Skeletal muscle cell (primary cell): ENCODE results near the gene MRPL51.

Source experiments
- DNase-seq: peaks from one replicate; pipeline ENCODE4 v3.0.0-alpha.2; 2010; ENCODE audit warnings: low read depth
- H3K4me3 ChIP-seq: 2 replicates; pipeline ENCODE4 v1.5.1; 2011; ENCODE audit warnings: low read depth, mild to moderate bottlenecking, control low read depth, low read length, moderate library complexity

MRPL51 gene

GRCh38 chr12:6465467-6466183 is 27.4 kb downstream of the MRPL51 start:
- no peak overlapping the region for H3K4me3 ChIP-seq
- DNase-seq: no peak

DNA sequence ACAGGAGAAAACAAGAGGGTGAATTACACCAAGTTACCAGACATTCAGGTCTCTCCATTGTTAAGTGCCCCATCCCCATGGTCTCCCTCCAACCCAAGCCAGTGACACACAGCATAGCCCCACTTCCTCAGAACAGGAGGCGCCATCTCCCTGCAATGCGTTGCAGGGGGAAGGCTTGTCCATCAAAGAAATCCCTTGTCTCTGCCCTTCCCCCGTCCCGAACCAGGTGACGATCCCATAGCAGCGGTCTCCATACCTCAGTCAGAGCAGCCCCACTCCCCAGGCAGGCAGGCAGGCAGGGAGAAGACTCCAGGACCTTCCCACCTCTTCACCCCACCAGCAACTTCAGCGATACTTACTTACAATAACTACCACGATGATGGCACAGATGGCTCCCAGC is 28.5 kb downstream of the MRPL51 start:
- DNase-seq: no peak
- H3K4me3 ChIP-seq: no peak overlapping the region

GRCh38 chr12:6463858-6464257 is 29.2 kb downstream of the MRPL51 start:
- DNase-seq: no peak
- no peak overlapping the region for H3K4me3 ChIP-seq

GRCh38 chr12:6463216-6463615 is 29.8 kb downstream of the MRPL51 start:
- DNase-seq: no peak
- no peak overlapping the region for H3K4me3 ChIP-seq

DNA sequence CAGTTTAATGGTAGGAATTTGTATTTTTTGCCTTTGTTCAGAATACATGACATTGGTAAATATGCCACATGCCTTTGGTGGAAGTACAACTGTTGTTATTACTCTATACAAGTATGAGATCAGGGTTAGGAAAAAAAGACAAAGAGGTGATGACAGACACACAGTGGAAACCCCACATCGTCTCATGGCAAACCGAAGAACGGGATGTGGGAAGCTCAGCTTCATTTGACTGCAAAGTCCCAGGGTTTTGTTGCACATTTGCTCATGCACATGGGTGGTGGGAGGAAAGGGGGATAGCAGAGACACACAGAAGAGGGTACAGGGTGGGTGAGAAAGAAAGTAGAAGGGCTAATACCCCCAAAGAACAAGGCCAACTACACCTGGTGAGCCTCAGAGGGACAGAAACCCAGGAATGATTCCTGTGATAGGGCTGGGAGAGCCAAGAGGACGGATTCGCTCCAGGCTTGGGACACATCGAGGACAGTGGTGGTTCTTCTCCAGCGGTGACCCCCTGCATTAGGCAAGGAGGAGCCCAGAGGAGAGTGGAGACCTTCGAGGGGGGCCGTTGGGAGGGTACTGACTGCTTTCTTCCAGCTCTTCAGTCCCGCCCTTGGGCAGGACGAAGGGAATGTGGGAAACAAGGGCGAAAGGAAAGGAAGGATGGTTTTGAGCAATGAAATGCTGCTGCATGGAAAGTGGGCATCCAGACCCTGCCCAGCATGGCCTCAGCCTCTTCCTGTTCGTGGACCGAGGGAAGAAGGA is 30.6 kb downstream of the MRPL51 start:
- no peak for DNase-seq
- H3K4me3 ChIP-seq: no peak overlapping the region

GRCh38 chr12:6461401-6462233 is 31.4 kb downstream of the MRPL51 start:
- no peak overlapping the region for H3K4me3 ChIP-seq
- no peak for DNase-seq

GRCh38 chr12:6460751-6461371 is 32.2 kb downstream of the MRPL51 start:
- no peak overlapping the region for H3K4me3 ChIP-seq
- no peak for DNase-seq

DNA sequence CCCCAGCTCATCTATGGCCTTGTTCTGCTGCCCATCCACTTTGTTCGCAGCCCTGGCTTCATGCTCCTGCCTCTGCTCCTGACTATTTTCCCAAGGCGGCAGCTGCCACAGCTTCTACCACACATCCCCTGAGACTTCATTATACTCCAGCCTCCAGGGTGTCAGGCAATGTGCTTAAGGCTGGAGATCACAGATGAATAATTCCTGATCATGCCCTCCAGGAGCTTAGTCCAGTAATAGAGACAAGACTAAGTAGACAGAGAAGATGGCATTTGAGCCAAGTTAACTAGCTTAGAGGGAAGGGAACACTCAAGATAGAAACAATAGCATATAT is 34.1 kb downstream of the MRPL51 start:
- no peak overlapping the region for H3K4me3 ChIP-seq
- no peak for DNase-seq

- H3K4me3 ChIP-seq: no peak overlapping the region
- no peak for DNase-seq
Measured at GRCh38 chr12:6458281-6459003, 34.6 kb downstream of the MRPL51 start.

- H3K4me3 ChIP-seq: no peak overlapping the region
- no peak for DNase-seq
Measured at GRCh38 chr12:6457220-6457945, 35.7 kb downstream of the MRPL51 start.

- DNase-seq: no peak
- H3K4me3 ChIP-seq: no peak overlapping the region
Measured at GRCh38 chr12:6452944-6453630, 40.0 kb downstream of the MRPL51 start.

GRCh38 chr12:6452245-6452943 is 40.7 kb downstream of the MRPL51 start:
- DNase-seq: no peak

GRCh38 chr12:6451348-6452244 is 41.5 kb downstream of the MRPL51 start, which contains the start of gene TAPBPL:
TSS of gene TAPBPL (plus strand) at chr12:6452042. CDS start at chr12:6452249, 207 bp downstream.
- peak; percentile 43 for DNase-seq
- peak within 1 kb of the TSS; percentile 62 for H3K4me3 ChIP-seq

More at GRCh38 chr12:6452245-6452943, 40.7 kb downstream of the MRPL51 start:
- H3K4me3 ChIP-seq: peak overlapping the region; percentile 62

DNA sequence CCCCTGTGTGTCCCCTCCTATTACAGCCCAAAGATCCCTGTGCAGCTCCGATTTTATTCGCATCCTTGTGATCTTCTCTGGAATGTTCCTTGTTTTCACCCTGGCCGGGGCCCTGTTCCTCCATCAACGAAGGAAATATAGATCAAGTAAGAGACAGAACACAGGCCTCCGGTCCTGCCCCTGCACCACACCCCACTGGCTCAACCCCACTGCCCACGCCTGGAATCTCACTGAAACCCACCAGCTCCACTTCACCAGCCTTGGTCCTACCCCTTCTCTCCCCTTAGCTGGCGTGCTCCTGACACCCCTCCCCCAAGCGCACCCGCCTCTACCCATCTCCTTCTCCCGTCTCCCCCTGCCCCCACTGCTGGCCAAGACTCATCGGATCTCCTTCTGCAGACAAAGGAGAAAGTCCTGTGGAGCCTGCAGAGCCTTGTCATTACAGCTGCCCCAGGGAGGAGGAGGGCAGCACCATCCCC is 42.2 kb downstream of the MRPL51 start:
- no peak for DNase-seq
- peak overlapping the region; percentile 62 for H3K4me3 ChIP-seq

DNA sequence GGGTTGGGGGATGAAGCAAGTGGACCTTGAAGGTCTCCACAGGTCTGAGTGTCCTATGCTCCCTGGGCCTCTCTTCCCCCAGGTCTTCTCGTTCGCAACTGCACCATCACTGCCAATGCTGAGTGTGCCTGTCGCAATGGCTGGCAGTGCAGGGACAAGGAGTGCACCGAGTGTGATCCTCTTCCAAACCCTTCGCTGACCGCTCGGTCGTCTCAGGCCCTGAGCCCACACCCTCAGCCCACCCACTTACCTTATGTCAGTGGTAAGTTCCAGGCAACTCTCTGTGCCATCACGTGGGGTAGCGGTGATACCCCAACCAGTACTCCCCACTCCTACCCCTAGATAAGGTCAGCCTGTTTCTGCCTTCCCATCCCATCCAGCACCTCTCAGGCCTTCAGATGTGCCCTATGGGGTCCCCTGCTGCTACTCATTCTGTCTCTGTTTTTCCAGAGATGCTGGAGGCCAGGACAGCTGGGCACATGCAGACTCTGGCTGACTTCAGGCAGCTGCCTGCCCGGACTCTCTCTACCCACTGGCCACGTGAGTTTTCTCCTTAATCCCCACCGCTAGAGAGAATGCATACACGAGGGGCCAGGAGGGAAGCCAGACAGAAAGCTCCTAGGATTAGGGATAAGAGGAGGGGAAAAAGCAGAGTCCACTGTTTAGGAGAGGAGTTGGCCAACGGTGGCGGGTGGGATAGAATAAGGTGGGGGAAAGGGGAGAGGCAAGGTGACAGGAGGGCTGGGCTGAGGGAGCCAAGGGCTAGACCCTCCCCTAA is 42.8 kb downstream of the MRPL51 start:
- no peak for DNase-seq
- peak overlapping the region; percentile 62 for H3K4me3 ChIP-seq
